GM12801 (cell line): ENCODE results near the gene PRR5L.

ENCODE experiments used
- CTCF ChIP-seq: IDR thresholded peaks from one replicate; pipeline ENCODE4 v1.5.1; 2011; ENCODE audit warnings: control low read depth; ENCODE audit not compliant: insufficient read length; ENCODE audit errors: extremely low read depth

Gene PRR5L

GRCh38 chr11:36462321-36462720, 166.2 kb downstream of the PRR5L start:
- no peak for TF ChIP-seq CTCF

- TF ChIP-seq CTCF: no peak
These were observed 167.7 kb downstream of the PRR5L start for GRCh38 chr11:36463781-36464180.

GRCh38 chr11:36464720-36465119, 168.6 kb downstream of the PRR5L start:
- no peak for TF ChIP-seq CTCF

GRCh38 chr11:36465449-36466163, 169.5 kb downstream of the PRR5L start:
- no peak for TF ChIP-seq CTCF

GRCh38 chr11:36467012-36467411, 170.9 kb downstream of the PRR5L start:
- TF ChIP-seq CTCF: no peak

GRCh38 chr11:36467916-36468315, 171.8 kb downstream of the PRR5L start:
- TF ChIP-seq CTCF: no peak

- TF ChIP-seq CTCF: no peak
These were observed 173.0 kb downstream of the PRR5L start for GRCh38 chr11:36469063-36469462.
